A549 (cell line): ENCODE data around the gene SYPL1. TPM values are rescaled to one million over a fixed set of nuclear protein-coding genes. Genes with fewer than 3 reads are reported as not detected.

Experiments used
- ATAC-seq, 2 experiments: fragments of 200-7000 bp in 1 of 2; fragments of >200 bp in 1 of 2; cut with Nextera tagmentation in 1 of 2; cut with Tn5 transposase in 1 of 2; 3 replicates each; pipeline versions ENCODE4 v1.8.0 to v1.9.1; 2018 to 2020; ENCODE audit warnings: mild to moderate bottlenecking in 1 of 2, moderate library complexity in 1 of 2
- CTCF ChIA-PET: fragments of 300-600 bp; sonication (Branson Sonifier 250); formaldehyde crosslinking; extraction: SDS; loops from one replicate; lab custom pipeline; 2021; ENCODE audit warnings: antibody characterized with exemption, inconsistent platforms; lab: Yijun Ruan, JAX
- POLR2A ChIA-PET: fragments of 350-600 bp; formaldehyde crosslinking; extraction: SDS; loops from one replicate; lab custom pipeline; 2021; ENCODE audit warnings: antibody characterized with exemption, inconsistent platforms; lab: Yijun Ruan, JAX
- DNase-seq, 2 experiments: peaks; one replicate each; pipeline versions ENCODE4 v3.0.0 to v3.0.0-alpha.2; 2011 to 2016; ENCODE audit warnings: low read depth in 1 of 2, low spot score in 1 of 2
- FAIRE-seq: peaks from 2 replicates; lab custom pipeline; 2011; peaks lifted over from hg19 to GRCh38; lab: Jason Lieb, UNC
- H3K27ac ChIP-seq, 2 experiments: fragments of >200 bp; sonication (Bioruptor Twin); formaldehyde crosslinking; 3 replicates each; pipeline ENCODE4 v1.5.1; 2016 to 2017
- H3K4me1 ChIP-seq: fragments of >200 bp; sonication (Bioruptor Twin); formaldehyde crosslinking; 3 replicates; pipeline ENCODE4 v1.6.1; 2016
- H3K4me2 ChIP-seq: fragments of >200 bp; sonication (Bioruptor Twin); formaldehyde crosslinking; 3 replicates; pipeline ENCODE4 v1.6.1; 2016
- H3K4me3 ChIP-seq: fragments of >200 bp; sonication (Bioruptor Twin); formaldehyde crosslinking; 3 replicates; pipeline ENCODE4 v1.5.1; 2016
- H3K9me3 ChIP-seq: fragments of >200 bp; sonication (Bioruptor Twin); formaldehyde crosslinking; 3 replicates; pipeline ENCODE4 v1.6.1; 2016
- CBX8 ChIP-seq: fragments of 200-600 bp; sonication (generic); IDR thresholded peaks from 2 replicates; pipeline ENCODE4 v1.6.1; 2016
- CEBPB ChIP-seq, 2 experiments: fragments of >200 bp in 1 of 2; sonication (Bioruptor Twin) in 1 of 2; formaldehyde crosslinking in 1 of 2; IDR thresholded peaks; 2 replicates each; pipeline ENCODE4 v1.6.1; 2012 to 2016
- CHD2 ChIP-seq: fragments of 150-350 bp; IDR thresholded peaks from 2 replicates; pipeline ENCODE4 v1.6.1; 2014; ENCODE audit warnings: low read length; ENCODE audit not compliant: partially characterized antibody
- EHMT2 ChIP-seq: fragments of 200-600 bp; sonication (generic); IDR thresholded peaks from 2 replicates; pipeline ENCODE4 v1.6.1; 2016; ENCODE audit warnings: antibody characterized with exemption, low read depth, mild to moderate bottlenecking, moderate library complexity
- EP300 ChIP-seq, 2 experiments: fragments of >200 bp; sonication (Bioruptor Twin); formaldehyde crosslinking; IDR thresholded peaks; 2 replicates in 1 of 2; 3 replicates in 1 of 2; pipeline ENCODE4 v1.6.1; 2016 to 2017
- ESRRA ChIP-seq: fragments of 150-350 bp; IDR thresholded peaks from 2 replicates; pipeline ENCODE4 v1.6.1; 2014; ENCODE audit warnings: mild to moderate bottlenecking, low read length, borderline replicate concordance
- GATA3 ChIP-seq: IDR thresholded peaks from 2 replicates; pipeline ENCODE4 v1.6.1; 2012; ENCODE audit warnings: borderline replicate concordance
- HES2 ChIP-seq: fragments of >200 bp; sonication (Bioruptor Twin); formaldehyde crosslinking; IDR thresholded peaks from 2 replicates; pipeline ENCODE4 v1.6.1; 2016
- HMGXB4 ChIP-seq: fragments of 250-450 bp; sonication (Bioruptor Pico); IDR thresholded peaks from 2 replicates; pipeline ENCODE4 v1.5.0; 2021; ENCODE audit warnings: mild to moderate bottlenecking, moderate library complexity, borderline replicate concordance
- HOXB13 ChIP-seq: fragments of 250-450 bp; sonication (Bioruptor Pico); IDR thresholded peaks from 2 replicates; pipeline ENCODE4 v1.5.0; 2020; ENCODE audit warnings: low read depth, mild to moderate bottlenecking, moderate library complexity
- HOXB5 ChIP-seq: fragments of 250-450 bp; sonication (Bioruptor Pico); IDR thresholded peaks from 2 replicates; pipeline ENCODE4 v1.5.0; 2020; ENCODE audit warnings: mild to moderate bottlenecking, moderate library complexity
- KDM5A ChIP-seq: fragments of 200-600 bp; sonication (generic); IDR thresholded peaks from 2 replicates; pipeline ENCODE4 v1.6.1; 2016; ENCODE audit warnings: antibody characterized with exemption, mild to moderate bottlenecking
- MAX ChIP-seq: IDR thresholded peaks from 2 replicates; pipeline ENCODE4 v1.6.1; 2012
- NR3C1 ChIP-seq: fragments of >200 bp; sonication (Bioruptor Twin); formaldehyde crosslinking; IDR thresholded peaks from 3 replicates; pipeline ENCODE4 v1.6.1; 2017
- RAD21 ChIP-seq, 2 experiments: fragments of >200 bp in 1 of 2; sonication (Bioruptor Twin) in 1 of 2; formaldehyde crosslinking in 1 of 2; IDR thresholded peaks in 1 of 2; conservative IDR thresholded peaks in 1 of 2; 2 replicates in 1 of 2; 3 replicates in 1 of 2; pipeline ENCODE4 v1.6.1; 2012 to 2018; ENCODE audit warnings: inconsistent platforms in 1 of 2
- RCOR1 ChIP-seq: fragments of 150-350 bp; IDR thresholded peaks from 2 replicates; pipeline ENCODE4 v1.6.1; 2014; ENCODE audit warnings: antibody characterized with exemption, low read length, low read depth
- REST ChIP-seq: fragments of 200-600 bp; sonication (generic); IDR thresholded peaks from 2 replicates; pipeline ENCODE4 v1.6.1; 2016; ENCODE audit warnings: antibody characterized with exemption, mild to moderate bottlenecking, moderate library complexity
- SMC3 ChIP-seq: fragments of >200 bp; sonication (Bioruptor Twin); formaldehyde crosslinking; IDR thresholded peaks from 3 replicates; pipeline ENCODE4 v1.6.1; 2018; ENCODE audit warnings: inconsistent platforms
- ZFP36 ChIP-seq: fragments of 450-650 bp; IDR thresholded peaks from 2 replicates; pipeline ENCODE4 v1.6.1; 2014; ENCODE audit warnings: borderline replicate concordance; ENCODE audit not compliant: partially characterized antibody
- WGBS: methylation state at CpG from one replicate; pipeline ENCODE4 v1.1.6; 2017; ENCODE audit errors: missing lambda C conversion rate; 5-methylcytosine and 5-hydroxymethylcytosine counted together
- polyA plus RNA-seq, 4 experiments: library from polyadenylated mRNA; depleted of rRNA in 3 of 4; stranded (reverse); fragments of >200 nt; fragmentation: RNase III in 1 of 4; extraction: RNeasy Plus Mini Kit Qiagen cat#74134 plus additional on column Dnase treatment in 1 of 4; gene quantifications; 2 replicates in 3 of 4; 3 replicates in 1 of 4; pipeline ENCODE4 v1.2.3, GENCODE V29; 2011 to 2017

The SYPL1 gene
- polyA plus RNA-seq, 2 of the 4 experiments (the other 2 are of a cell fraction) = 102 to 131 TPM

- TF ChIP-seq REST = no peak
- TF ChIP-seq, all 56 proteins: peak for 0
Observed at GRCh38 chr7:106080300-106080987, 31.7 kb downstream of the SYPL1 start (continued).

GRCh38 chr7:106076537-106076936 lies 35.6 kb downstream of the SYPL1 start:
- ChIA-PET POLR2A (interaction anchor here (0.9 kb wide), 1 partner anchor 35 kb away, joined by 4 read pairs; the partner anchor contains the start of gene SYPL1), CTCF (interaction anchor here (1.0 to 1.2 kb wide), 2 partner anchors 34 to 77 kb away, joined by 3 to 5 read pairs; no protein-coding TSS in a partner anchor)
- H3K27ac ChIP-seq = no peak overlapping the region

GRCh38 chr7:106075937-106076336 lies 36.2 kb downstream of the SYPL1 start:
- ChIA-PET CTCF (interaction anchor here (5.2 kb wide), 1 partner anchor 78 kb away, joined by 33 read pairs; no protein-coding TSS in a partner anchor), POLR2A (no interaction called here)
- WGBS = 74% methylated on average over 2 of the region's 2 CpGs
- Histone ChIP-seq H3K9me3 (no peaks in the 10 kb centered on the region), H3K4me1 (no peaks in the 10 kb centered on the region), H3K4me2 (no peak overlapping the region), H3K4me3 (no peak overlapping the region), H3K27ac (no peak overlapping the region)
- no peak for ATAC-seq
- DNase-seq = no peak
- FAIRE-seq = no peak
- TF ChIP-seq ESRRA (no peak), HOXB5 (no peak), CEBPB (IDR thresholded peaks at IDR 0.05) (no peak), NR3C1 (no peak), ZFP36 (no peak), HOXB13 (CRISPR knock-in tag) (no peak), GATA3 (no peak), CBX8 (no peak), HMGXB4 (no peak)

More at GRCh38 chr7:106076537-106076936, 35.6 kb downstream of the SYPL1 start:
- H3K9me3 ChIP-seq = no peaks in the 10 kb centered on the region
- ATAC-seq = no peak
- FAIRE-seq = no peak
- no peak for DNase-seq
- TF ChIP-seq REST (no peak), HES2 (no peak), RCOR1 (no peak), EP300 (IDR thresholded peaks at IDR 0.05) (no peak), CHD2 (no peak), EHMT2 (no peak), MAX (no peak), GATA3 (no peak), SMC3 (no peak), RAD21 (conservative IDR thresholded peaks at IDR 0.05 in 1 of 2, IDR thresholded peaks at IDR 0.05 in 1 of 2) (no peak), KDM5A (no peak), HOXB13 (CRISPR knock-in tag) (no peak)
- H3K4me2 ChIP-seq = no peak overlapping the region
- no peak overlapping the region for H3K4me3 ChIP-seq
- 62% methylated on average over 2 of the region's 2 CpGs for WGBS
- H3K4me1 ChIP-seq = no peaks in the 10 kb centered on the region
